ENCODE data around the gene TMEM267. TPM values are rescaled to one million over a fixed set of nuclear protein-coding genes. Genes with fewer than 3 reads are reported as not detected.

The TMEM267 gene
- total and polyA plus RNA-seq, 2 donors (not counting 1 experiment from before 2014, with no cell fraction given): 11.3 to 15.0 TPM

DNA sequence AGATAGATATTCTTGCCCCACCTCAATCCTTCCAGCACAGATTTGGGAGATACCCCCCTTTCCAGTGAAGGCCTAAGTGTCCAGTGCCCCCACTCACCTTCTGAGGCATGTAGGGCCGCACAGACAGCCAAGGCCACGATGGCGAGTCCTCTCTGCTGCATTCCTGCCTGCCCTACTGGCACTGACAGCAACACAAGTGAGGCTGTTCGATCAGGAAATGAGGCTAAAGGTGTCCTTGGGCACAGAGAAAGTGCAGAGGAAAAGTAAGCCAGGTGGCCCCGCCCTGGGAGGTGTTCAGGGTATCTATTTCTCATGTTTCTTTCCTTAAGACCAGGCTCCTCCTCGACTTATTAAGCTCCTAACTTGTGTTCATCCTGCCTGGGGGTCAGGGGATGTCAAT lies 71.5 kb downstream of the TMEM267 start, which contains the start of gene CCL28:
CCL28 (minus strand) TSS at position 236 of the 400 bp plus-strand sequence; CDS start at position 161, 75 bp downstream.
- DNase-seq: no peak
- Mint-ChIP-seq H3K4me1 (no peaks in the 10 kb centered on the region), H3K27me3 (no peaks in the 10 kb centered on the region), H3K4me3 (no peak within 1 kb of the TSS), H3K27ac (no peak within 1 kb of the TSS), H3K9me3 (ENCODE audit: insufficient read depth) (no peaks in the 10 kb centered on the region)
- 94% methylated on average over 4 of the region's 6 CpGs for WGBS (ENCODE audit: insufficient coverage)
- CTCF ChIA-PET: interaction anchor here (1.1 to 1.4 kb wide), 2 partner anchors 22 to 72 kb away, joined by 4 to 5 read pairs; partner anchors contain the start of gene TMEM267
- H3K27me3 ChIP-seq (replicated peaks in 1 of 4; ENCODE audit: control extremely low read depth in 1 of 4, control insufficient read depth in 3 of 4, insufficient read depth in 4 of 4, low read length in 3 of 4): no peaks in the 10 kb centered on the region
- H4K20me1 ChIP-seq (ENCODE audit: control insufficient read depth, insufficient read depth, low read length, poor library complexity, severe bottlenecking): no peaks in the 10 kb centered on the region
- no peak within 1 kb of the TSS for H3K4me2 ChIP-seq (replicated peaks; ENCODE audit: low read depth, low read length, poor library complexity, severe bottlenecking)
- H3K9me3 ChIP-seq (ENCODE audit: control extremely low read depth in 1 of 3, control insufficient read depth in 2 of 3, insufficient read depth in 1 of 3, low read length in 2 of 3): no peaks in the 10 kb centered on the region
- H3K79me2 ChIP-seq (ENCODE audit: control insufficient read depth, insufficient read depth, low read length): no peaks in the 10 kb centered on the region
- no peaks in the 10 kb centered on the region for H3K4me1 ChIP-seq (ENCODE audit: control insufficient read depth in 2 of 2, insufficient read depth in 2 of 2, low read length in 2 of 2)
- H3K4me3 ChIP-seq (ENCODE audit: control extremely low read depth in 1 of 5, extremely low read depth in 1 of 5, insufficient read depth in 1 of 5, low read depth in 2 of 5, low read length in 4 of 5): no peak within 1 kb of the TSS
- H2AFZ ChIP-seq (ENCODE audit: insufficient read depth, low read depth, low read length, poor library complexity, severe bottlenecking): no peak within 1 kb of the TSS
- POLR2A ChIA-PET: no interaction called here
- no peaks in the 10 kb centered on the region for H3K36me3 ChIP-seq (replicated peaks in 1 of 2; ENCODE audit: control extremely low read depth in 1 of 2, control insufficient read depth in 1 of 2, extremely low read depth in 1 of 2, insufficient read depth in 2 of 2, low read length in 1 of 2)
- H3K27ac ChIP-seq (ENCODE audit: low read length in 2 of 2): no peak within 1 kb of the TSS
- intact Hi-C loops (cut with micrococcal nuclease): no loop called here
- ATAC-seq (ENCODE audit: low read depth): no peak
- no peak within 1 kb of the TSS for H3K9ac ChIP-seq (ENCODE audit: low read length)
- TF ChIP-seq, protein P1, sequence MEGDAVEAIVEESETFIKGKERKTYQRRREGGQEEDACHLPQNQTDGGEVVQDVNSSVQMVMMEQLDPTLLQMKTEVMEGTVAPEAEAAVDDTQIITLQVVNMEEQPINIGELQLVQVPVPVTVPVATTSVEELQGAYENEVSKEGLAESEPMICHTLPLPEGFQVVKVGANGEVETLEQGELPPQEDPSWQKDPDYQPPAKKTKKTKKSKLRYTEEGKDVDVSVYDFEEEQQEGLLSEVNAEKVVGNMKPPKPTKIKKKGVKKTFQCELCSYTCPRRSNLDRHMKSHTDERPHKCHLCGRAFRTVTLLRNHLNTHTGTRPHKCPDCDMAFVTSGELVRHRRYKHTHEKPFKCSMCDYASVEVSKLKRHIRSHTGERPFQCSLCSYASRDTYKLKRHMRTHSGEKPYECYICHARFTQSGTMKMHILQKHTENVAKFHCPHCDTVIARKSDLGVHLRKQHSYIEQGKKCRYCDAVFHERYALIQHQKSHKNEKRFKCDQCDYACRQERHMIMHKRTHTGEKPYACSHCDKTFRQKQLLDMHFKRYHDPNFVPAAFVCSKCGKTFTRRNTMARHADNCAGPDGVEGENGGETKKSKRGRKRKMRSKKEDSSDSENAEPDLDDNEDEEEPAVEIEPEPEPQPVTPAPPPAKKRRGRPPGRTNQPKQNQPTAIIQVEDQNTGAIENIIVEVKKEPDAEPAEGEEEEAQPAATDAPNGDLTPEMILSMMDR (IDR thresholded peaks at IDR 0.05): no peak
- no peak for TF ChIP-seq EZH2 (IDR thresholded peaks at IDR 0.05; ENCODE audit: borderline replicate concordance, insufficient read depth, low read depth, low read length, poor library complexity, severe bottlenecking)

DNA sequence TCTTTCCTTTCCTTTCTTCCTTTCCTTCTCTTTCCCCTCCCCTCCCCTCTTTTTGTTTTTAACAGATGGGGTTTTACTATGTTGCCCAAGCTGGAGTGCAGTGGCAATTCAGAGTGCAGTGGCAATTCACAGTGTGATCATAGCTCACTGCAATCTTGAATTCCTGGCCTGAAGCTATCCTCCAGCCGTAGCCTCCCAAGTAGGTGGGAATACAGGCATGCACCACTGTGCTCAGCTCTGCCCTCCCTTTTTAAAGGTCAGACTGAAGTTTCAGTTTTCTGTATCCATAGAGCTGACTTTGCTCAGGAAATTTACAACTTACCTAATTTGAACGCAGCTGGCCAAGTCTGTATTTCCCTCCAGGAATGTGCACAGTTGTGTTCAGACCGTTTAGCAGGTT lies 72.2 kb downstream of the TMEM267 start:
- no peaks in the 10 kb centered on the region for H3K9me3 ChIP-seq (ENCODE audit: control extremely low read depth in 1 of 3, control insufficient read depth in 2 of 3, insufficient read depth in 1 of 3, low read length in 2 of 3)
- no peaks in the 10 kb centered on the region for H3K27me3 Mint-ChIP-seq
- no peak for TF ChIP-seq EZH2 (IDR thresholded peaks at IDR 0.05; ENCODE audit: borderline replicate concordance, insufficient read depth, low read depth, low read length, poor library complexity, severe bottlenecking)
- TF ChIP-seq, protein P1 (IDR thresholded peaks at IDR 0.05): no peak
- no peak overlapping the region for H3K4me3 Mint-ChIP-seq
- DNase-seq (no peak), ATAC-seq (ENCODE audit: low read depth) (no peak)
- WGBS (ENCODE audit: insufficient coverage): 92% methylated on average over 2 of the region's 3 CpGs
- no peaks in the 10 kb centered on the region for H3K27me3 ChIP-seq (replicated peaks in 1 of 4; ENCODE audit: control extremely low read depth in 1 of 4, control insufficient read depth in 3 of 4, insufficient read depth in 4 of 4, low read length in 3 of 4)
- no peaks in the 10 kb centered on the region for H3K4me1 Mint-ChIP-seq
- H3K4me2 ChIP-seq (replicated peaks; ENCODE audit: low read depth, low read length, poor library complexity, severe bottlenecking): no peak overlapping the region
- H3K9me3 Mint-ChIP-seq (ENCODE audit: insufficient read depth): no peaks in the 10 kb centered on the region
- intact Hi-C loops (cut with micrococcal nuclease): no loop called here
- H3K9ac ChIP-seq (ENCODE audit: low read length): no peak overlapping the region
- no peak overlapping the region for H3K27ac Mint-ChIP-seq
- H3K36me3 ChIP-seq (replicated peaks in 1 of 2; ENCODE audit: control extremely low read depth in 1 of 2, control insufficient read depth in 1 of 2, extremely low read depth in 1 of 2, insufficient read depth in 2 of 2, low read length in 1 of 2): no peaks in the 10 kb centered on the region
- no peak overlapping the region for H3K4me3 ChIP-seq (ENCODE audit: control extremely low read depth in 1 of 5, extremely low read depth in 1 of 5, insufficient read depth in 1 of 5, low read depth in 2 of 5, low read length in 4 of 5)
- H3K79me2 ChIP-seq (ENCODE audit: control insufficient read depth, insufficient read depth, low read length): no peaks in the 10 kb centered on the region
- no peaks in the 10 kb centered on the region for H3K4me1 ChIP-seq (ENCODE audit: control insufficient read depth in 2 of 2, insufficient read depth in 2 of 2, low read length in 2 of 2)
- ChIA-PET CTCF (no interaction called here), POLR2A (no interaction called here)
- H3K27ac ChIP-seq (ENCODE audit: low read length in 2 of 2): no peak overlapping the region
- H2AFZ ChIP-seq (ENCODE audit: insufficient read depth, low read depth, low read length, poor library complexity, severe bottlenecking): no peak overlapping the region
- H4K20me1 ChIP-seq (ENCODE audit: control insufficient read depth, insufficient read depth, low read length, poor library complexity, severe bottlenecking): no peaks in the 10 kb centered on the region

Data from B cell (primary cell).